DMS114 treated with DMSO at 0.1 percent for 48 hours (cell line): ENCODE data around the gene IL3RA.
"Not testable (repeated sequence)": the region's sequence is repeated elsewhere in the genome, so short reads cannot be mapped to it uniquely, and the experiment has no call there.

Experiments used
- DNase-seq: peaks from one replicate; lab custom pipeline; 2025; ENCODE audit not compliant: unreplicated experiment; lab: John Stamatoyannopoulos, UW

The IL3RA gene

DNA sequence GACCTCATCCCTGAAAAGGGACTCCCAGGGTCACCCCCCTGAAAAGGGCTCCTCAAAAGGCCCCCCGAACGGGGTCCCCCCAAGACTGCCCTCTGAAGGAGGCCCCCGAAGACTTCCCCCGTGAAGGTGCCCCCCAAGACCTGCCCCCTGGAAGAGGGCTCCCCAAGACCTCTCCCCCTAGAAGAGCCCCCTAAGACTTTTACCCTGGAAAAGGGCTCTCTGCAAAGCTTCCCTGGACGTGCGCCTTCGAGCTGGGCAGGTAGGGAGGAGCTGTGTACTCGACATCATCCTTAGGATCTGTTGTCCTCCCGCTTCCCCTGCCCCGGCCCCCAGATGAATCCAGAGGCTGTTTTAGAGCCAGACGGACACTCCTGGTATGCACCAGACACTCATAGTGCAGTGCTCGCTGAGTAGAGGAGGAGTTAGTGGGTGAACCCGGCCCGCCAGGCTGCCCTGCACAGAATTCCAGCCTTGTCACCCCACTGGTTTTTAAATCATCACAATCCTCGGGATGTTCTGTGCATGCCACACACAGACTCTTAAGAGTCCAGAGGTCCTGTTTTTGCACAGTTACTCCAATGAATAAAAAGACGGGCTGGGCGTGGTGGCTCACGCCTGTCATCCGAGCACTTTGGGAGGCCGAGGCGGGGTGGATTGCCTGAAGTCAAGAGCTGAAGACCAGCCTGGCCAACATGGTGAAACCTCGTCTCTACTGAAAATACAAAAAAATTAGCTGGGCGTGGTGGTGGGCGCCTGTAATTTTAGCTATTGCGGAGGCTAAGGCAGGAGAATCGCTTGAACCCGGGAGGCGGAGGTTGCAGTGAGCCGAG is 61.1 kb downstream of the IL3RA start:
- no peak for DNase-seq

DNA sequence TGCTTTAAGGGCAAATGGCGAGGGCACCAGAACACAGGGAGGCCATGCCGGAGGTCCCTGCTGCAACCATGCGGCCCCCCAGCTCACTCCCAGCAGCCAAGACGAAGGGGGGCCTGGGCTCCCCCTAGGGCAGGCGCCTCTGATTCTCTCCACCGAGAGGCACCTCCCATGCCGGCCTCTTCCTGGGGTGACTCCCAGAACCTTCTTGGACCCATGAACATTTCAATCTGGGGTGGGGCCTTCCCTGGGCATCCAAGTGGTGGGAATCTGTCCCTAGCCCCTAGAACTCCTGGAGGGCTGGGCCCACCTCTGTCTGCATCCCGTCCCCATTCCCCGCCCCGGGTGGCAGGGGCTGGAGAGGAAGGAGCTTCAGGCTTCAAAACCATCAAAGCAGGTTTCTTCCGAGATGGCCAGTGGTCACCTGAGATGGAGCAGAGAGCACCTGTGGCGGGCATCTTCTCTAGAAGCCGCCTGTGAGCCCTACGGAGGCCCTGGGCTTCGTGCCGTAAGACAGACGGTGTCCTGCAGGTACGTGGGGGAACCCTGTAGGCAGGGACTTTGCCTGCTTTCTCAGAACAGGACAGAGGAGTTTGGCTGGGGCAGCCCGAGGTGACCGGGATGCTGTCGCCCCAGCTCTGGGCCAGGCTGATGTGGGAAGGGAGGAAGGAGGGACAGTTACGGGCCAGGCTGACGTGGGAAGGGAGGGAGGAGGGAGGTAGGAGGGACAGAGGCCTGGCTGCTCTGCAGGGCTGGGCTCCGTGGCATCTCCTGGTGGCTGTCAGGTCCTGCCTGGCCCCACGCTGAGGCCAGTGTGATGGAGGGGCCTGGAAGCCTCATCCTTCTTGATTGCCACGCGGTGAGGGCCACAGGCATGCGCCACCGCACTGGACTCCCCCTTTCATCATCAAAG is 62.1 kb downstream of the IL3RA start:
- no peak for DNase-seq

DNA sequence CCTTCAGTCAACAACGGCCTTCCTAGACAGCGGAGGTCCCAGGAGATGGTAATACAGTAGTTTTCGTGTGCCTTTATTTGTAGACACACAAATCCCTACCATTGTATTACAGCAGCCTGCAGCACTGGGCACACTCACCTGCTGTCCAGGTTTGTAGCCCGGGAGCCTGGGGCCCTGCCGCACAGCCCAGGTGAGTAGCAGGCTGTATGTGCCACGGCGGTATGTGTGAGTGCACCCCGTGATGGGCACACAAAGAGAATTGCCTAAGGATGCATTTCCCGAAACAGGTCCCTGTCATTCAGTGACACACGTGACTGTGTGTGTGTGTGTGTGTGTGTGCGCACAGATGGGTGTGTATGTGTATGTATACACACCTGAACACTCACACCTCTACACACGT is 63.5 kb downstream of the IL3RA start:
- DNase-seq: no peak

DNA sequence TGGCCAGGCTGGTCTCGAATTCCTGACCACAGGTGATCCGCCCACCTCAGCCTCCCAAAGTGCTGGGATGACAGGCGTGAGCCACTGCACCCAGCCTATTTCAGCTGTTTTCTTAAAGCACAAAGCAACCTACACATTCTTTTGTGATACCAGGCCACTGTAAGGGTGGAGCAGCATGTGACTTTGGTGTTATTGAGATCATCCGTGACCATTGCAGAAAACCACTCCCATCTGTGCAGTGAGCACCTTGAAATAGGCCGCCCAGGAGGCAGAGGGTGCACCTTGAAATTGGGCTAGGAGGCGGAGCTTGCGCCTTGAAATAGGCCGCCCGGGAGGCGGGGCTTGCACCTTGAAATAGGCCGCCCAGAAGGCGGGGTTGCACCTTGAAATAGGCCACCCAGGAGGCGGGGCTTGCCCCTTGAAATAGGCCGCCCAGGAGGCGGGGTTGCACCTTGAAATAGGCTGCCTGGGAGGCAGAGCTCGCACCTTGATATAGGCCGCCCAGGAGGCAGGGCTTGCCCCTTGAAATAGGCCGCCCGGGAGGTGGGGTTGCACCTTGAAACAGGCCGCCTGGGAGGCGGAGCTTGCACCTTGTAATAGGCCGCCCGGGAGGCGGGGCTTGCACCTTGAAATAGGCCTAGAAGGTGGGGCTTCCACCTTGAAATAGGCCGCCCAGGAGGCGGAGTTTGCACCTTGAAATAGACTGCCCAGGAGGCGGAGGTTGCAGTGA is 64.3 kb downstream of the IL3RA start:
- DNase-seq: no peak

DNA sequence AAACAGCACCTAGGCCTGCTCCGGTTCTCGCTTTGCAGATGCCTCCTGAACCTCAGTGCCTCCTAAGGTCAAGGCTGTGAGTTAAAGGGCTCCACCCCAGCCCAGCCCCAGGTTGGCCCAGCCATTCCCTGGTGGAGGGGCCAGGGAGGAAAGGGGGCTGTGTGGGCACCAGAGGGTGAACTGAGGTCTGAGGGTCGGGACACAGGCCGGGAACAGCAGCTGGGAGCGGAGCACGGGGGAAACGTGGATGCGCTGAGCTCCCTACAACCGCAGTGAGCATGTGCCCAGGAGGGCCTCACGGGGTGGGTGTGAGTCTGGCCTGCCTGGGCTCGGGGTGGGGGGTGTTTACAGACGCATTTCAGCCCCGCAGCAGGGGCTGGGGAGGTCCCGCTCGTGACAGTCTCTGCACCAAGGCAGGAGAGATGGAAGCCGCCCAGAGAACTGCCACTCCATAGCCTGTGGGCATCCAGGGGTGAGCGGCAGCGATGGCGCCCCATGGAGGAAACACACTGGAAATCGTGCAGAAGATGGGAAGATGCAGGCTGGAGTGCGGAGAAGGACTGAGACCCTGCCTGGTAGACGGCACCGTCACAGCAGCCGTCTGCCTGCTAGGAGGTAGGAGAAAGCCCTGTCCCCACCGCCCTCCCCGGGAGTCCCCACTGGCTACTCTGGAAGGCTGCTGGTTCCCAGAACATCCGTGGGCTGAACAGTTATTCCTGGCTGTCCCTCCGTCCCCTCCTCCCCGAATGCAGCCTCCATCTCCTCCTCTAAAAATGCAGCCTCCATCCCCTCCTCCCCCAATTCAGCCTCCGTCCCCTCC is 65.2 kb downstream of the IL3RA start:
- no peak for DNase-seq

DNA sequence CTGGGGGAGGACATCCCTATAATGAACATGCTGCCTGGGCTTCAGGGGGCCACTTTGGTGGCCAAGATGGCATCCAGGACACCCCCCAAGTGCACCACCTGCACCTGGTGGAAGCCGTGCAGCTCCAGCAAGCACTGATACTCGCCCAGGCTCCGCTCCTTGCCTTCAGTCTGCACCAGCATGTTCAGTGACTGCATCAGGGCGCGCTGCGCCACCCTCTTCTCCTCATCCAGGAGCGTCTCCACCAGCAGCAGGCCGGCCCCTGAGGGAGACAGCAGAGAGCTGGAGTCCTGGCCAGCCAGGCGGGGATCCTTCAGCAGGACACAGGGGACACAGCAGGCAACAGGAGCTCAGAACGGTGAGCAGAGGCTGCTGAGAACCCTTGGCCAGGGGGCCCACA is 66.6 kb downstream of the IL3RA start:
- no peak for DNase-seq

DNA sequence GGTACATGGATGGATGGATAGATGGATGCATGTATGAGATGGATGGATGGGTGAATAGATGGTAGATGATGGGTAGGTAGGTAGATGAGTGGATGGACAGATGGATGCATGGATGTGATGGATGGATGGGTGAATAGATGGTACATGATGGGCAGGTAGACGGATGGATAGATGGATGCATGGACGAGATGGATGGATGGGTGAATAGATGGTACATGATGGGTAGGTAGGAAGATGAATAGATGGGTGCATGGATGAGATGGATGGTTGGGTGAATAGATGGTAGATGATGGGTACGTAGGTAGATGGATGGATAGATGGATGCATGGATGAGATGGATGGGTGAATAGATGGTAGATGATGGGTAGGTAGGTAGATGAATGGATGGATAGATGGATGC is 67.3 kb downstream of the IL3RA start:
- DNase-seq: not testable (repeated sequence)

DNA sequence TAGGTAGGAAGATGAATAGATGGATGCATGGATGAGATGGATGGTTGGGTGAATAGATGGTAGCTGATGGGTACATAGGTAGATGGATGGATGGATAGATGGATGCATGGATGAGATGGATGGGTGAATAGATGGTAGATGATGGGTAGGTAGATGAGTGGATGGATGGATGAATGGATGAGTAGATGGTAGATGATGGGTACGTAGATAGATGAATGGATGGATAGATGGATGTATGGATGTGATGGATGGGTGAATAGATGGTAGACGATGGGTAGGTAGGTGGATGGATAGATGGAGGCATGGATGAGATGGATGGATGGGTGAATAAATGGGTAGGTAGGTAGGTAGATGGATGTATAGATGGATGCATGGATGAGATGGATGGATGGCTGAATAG is 69.2 kb downstream of the IL3RA start:
- DNase-seq: not testable (repeated sequence)

DNA sequence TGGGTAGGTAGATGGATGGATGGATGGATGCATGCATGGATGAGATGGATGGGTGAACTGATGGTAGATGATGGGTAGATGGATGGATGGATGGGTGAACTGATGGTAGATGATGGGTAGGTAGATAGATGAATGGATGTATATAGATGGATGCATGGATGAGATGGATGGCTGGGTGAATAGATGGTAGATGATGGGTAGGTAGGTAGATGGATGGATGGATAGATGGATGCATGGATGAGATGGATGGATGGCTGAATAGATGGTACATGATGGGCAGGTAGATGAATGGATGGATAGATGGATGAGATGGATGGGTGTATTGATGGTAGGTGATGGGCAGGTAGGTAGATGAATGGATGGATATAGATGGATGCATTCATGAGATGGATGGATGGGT is 70.5 kb downstream of the IL3RA start:
- DNase-seq: no peak

DNA sequence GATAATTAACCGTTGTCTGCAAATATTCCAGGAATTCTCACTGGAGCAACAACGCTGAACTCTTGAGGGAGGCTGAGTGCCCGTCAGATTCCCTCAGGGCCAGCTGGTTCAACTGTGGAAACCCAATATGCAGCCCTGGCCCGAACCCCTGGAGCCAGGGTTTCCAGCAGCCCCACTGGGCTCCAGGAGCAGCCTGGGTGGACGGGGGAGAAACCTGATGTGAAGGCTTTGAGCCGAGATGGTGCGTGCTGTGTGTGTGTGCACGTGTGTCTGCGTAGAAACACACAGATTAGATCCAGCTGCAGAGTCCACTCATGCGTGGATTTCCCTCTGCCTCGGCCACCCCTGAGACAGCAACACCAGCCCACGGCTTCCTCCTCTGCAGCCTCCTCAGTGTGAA is 74.7 kb downstream of the IL3RA start:
- DNase-seq: no peak

DNA sequence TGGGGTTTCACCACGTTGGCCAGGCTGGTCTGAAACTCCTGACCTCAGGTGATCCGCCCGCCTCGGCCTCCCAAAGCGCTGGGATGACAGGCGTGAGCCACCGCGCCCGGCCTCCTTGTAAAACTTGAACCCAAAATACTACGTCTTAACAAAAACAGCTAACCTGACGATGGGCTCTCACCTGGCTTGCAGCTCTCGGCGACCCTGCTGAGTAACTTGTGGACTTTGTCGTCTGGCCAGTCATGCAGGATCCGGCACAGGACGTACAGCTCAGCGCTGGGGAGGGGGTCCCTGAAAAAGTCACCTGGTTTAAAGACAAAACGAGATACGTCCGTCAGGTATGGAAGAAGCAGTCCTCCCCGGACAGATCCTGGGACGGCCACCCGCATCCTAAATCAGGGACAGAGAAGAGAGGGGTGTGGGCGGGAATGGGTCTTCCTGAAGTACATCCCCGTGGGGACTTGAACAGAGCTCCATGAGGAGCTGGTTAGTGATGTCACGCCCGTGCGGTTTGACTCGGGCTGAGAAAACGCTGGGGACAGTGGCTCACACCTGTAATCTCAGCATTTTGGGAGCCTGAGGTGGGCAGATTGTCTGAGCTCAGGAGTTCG is 76.1 kb downstream of the IL3RA start:
- DNase-seq: no peak

DNA sequence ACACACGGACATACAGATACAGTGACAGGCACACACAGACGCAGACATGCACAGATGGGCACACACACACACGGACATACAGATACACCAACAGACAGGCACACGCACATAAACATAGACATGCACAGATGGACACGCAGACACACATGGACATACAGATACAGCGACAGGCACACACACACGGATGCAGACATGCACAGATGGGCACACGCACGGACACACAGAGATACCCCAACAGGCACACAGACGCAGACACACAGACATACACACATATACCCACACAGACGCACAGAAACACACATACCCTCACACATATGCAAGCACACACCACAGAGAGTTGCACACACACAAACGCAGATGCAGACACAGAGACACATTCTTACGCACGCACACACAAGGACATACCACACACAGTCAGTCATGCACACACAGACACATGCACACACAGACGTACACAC is 79.8 kb downstream of the IL3RA start:
- no peak for DNase-seq

DNA sequence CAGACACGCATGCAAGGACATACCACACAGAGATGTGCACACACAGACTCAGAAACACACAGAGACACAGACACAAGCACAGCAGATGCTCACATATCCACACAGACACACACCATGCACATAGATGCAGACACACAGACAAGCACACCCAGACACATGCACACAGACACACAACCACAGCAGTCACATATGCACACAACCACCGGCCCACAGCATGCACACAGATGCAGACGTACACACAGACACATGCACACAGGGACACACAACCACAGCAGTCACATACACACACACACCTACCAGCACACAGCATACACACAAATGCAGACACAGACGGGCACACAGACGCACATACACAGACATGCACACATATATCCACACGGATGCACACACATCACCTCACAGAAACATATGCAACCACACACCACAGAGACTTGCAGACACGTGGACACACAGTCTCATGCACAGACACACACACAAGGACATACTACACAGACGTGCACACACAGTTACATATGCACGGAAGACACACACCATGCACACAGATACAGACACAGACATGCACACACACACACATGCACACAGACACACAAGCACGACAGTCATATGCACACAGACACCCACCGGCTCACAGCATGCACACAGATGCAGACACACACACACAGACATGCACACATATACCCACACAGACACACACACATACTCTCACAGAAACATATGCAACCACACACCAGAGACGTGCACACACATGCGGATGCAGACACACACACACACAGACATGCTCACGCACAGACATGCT is 80.6 kb downstream of the IL3RA start:
- DNase-seq: no peak

DNA sequence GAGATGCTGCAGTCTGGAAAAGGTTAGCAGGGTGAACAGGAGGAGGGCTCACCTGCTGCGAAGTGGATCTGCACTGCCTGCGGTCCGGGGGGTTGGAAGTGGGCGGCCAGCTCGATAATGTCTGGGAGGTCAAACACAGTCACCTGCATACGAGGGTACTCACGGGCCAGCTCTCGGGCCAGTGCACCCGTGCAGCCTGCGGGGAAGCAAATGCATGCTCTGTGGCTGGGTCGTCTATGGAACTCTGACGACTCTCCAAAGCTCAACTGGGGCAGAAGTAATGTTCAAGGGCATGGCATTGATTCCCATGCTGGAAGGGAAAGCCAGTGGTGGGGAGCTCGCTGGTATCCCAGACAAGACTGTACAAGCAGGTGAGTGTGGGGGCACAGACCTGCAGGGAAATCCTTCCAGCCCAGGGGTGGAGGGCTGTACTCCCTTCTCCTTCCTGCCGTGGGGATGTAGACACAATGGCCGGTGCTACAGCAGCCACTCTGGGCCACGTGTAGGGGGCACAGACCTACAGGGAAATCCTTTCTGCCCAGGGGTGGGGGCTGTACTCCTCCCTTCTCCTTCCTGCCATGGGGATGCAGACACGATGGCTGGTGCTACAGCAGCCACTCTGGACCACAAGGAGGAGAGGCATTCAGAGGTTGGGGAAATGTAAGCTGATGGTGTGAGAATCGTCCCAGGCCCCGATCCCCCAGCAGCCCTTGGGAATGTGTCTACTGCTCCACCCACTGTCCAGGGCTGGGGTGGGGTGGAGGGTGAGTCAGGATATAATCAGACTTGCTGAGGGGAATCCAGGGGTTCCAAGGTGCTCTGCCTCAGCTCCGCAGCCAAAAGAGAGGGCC is 81.6 kb downstream of the IL3RA start:
- no peak for DNase-seq

DNA sequence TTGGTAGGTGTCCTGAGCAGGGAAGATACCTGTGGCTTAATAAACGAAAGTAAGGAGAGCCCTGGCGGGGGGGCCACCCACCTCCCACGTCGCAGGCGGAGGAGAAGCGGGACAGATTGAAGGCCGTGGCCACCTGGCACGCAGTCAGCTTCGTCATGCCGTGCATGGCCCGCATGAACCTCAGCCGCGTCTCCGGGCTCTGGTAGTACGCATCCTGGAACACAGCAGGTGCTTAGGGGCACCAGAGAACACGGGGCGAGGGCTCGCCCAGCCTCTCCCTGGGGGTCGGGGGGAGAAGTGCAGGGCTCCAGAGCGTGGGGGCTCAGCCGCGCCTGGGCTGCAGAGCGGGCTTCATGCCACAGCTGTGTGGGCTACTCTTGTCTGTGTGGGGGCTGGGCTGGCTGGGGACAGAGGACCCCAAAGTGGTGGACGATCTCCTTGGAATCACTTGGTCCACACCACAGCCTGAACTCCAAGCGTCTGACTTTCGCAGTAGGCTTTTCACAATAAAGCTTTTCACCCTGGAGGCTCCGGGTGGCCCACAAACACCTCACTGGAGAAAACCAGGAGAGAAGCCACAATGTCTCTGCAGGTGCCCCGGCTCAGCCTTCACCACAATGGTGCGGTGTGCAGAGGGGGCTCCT is 82.4 kb downstream of the IL3RA start:
- no peak for DNase-seq

DNA sequence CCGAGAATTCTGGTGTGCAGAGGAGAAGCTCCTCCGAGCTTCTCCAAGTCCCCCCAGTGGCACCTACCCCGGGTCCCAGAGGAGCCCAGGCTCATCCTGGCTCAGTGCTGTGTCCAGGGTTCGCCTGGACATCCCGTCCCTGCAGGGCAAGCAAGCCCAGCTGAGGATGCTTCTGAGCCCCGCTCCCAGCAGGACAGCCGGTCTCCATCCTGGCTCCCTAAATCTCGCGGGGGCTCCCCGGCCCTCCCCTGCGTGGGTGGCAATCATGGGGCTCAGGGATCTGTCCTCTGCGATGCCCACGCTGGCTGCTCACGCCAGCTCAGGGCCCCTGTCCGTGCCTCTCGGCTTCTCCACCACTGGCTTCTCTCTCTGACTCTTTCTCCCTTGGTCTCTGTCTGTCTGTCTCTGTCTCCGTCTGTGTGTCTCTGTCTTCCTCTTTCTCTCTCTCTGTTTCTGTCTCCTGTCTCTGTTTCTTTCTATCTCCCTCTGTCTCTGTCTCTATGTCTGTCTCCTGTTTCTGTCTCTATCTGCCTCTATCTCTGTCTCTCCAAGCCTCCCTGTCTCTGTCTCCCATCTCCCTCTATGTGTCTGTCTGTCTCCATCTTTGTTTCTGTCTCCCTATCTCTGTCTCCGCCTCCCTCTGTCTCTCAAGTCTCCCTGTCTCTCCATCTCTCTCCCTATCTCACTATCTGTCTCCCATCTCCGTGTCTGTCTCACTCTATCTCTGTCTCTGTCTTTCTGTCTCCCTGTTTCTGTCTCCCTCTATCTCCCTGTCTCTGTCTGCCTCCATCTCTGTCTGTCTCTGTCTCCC is 83.2 kb downstream of the IL3RA start:
- DNase-seq: no peak

DNA sequence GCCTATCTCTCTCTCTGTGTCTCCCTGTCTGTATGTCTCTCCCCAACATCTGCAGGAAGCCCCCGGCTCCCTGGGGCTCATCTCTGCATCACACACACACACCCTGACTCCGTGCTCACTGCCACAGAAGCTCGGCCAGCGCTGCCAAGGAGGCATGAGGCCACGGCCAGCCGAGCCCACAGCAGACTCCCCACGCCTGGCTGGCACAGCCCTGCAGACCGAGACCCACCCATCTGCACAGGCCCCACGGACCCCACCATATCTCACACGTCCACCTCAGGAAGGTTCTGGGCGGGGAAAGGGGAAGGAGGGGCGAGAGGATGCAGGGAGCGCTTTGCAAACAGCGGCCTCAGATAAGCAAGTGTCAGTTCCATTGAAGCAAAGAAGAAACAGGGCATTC is 83.8 kb downstream of the IL3RA start:
- no peak for DNase-seq
